ENCODE results near the gene EXOSC7. TPM values are rescaled to one million over a fixed set of nuclear protein-coding genes. Genes with fewer than 3 reads are reported as not detected.
"Not testable (repeated sequence)": the region's sequence is repeated elsewhere in the genome, so short reads cannot be mapped to it uniquely, and the experiment has no call there.

Gene EXOSC7
- total and polyA plus RNA-seq, 2 donors (not counting 1 experiment from before 2014, with no cell fraction given), result 25.5 to 40.0 TPM

DNA sequence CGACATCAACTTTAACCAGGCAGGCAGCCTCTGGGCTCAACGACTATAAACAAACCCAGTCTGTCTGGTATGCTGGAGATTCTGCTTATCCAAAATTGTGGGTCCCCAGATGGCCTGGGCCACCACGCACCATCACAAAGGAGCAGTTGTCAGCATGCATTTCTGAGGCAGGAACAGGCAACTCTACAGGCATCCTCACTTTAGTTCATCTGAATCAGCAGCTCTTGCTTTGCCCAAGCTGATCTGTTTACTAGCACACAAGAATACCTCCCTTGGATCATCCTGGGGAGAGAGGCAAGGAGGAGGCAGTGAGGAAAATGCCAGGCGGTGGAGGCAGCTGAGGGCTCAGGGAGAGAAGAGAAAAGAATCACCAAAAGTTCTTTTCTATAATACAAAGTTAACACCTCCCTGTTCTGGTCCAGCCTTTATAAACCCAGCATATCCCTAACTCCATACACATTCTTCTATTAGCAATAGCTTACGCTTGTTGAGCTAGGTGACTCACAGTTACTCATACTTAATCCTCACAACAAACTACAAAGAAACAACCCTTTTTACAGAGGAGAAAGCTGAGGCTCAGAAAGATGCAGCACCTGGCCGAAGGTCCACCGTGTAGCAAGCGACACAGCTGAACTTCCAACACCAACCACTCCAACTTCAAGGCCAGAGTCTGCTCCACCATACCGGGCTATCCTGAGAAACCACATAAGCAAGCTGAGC, 33.7 kb upstream of the EXOSC7 start:
- no peaks in the 10 kb centered on the region for H3K27me3 Mint-ChIP-seq
- no peaks in the 10 kb centered on the region for H4K20me1 ChIP-seq (ENCODE audit: control insufficient read depth, insufficient read depth, low read length, poor library complexity, severe bottlenecking)
- no peak overlapping the region for H2AFZ ChIP-seq (ENCODE audit: insufficient read depth, low read depth, low read length, poor library complexity, severe bottlenecking)
- no peak overlapping the region for H3K4me2 ChIP-seq (replicated peaks; ENCODE audit: low read depth, low read length, poor library complexity, severe bottlenecking)
- ATAC-seq (ENCODE audit: low read depth), result no peak
- no peaks in the 10 kb centered on the region for H3K4me1 Mint-ChIP-seq
- H3K4me1 ChIP-seq (ENCODE audit: control insufficient read depth in 2 of 2, insufficient read depth in 2 of 2, low read length in 2 of 2), result no peaks in the 10 kb centered on the region
- no peak for DNase-seq
- intact Hi-C loops (cut with micrococcal nuclease), result no loop called here
- peaks cover 19% of the 10 kb centered on the region for H3K79me2 ChIP-seq (ENCODE audit: control insufficient read depth, insufficient read depth, low read length)
- no peak overlapping the region for H3K27ac Mint-ChIP-seq
- CTCF ChIA-PET, result no interaction called here
- H3K27me3 ChIP-seq (replicated peaks in 1 of 4; ENCODE audit: control extremely low read depth in 1 of 4, control insufficient read depth in 3 of 4, insufficient read depth in 4 of 4, low read length in 3 of 4), result no peaks in the 10 kb centered on the region
- peaks cover 15 to 63% of the 10 kb centered on the region in 2 experiments for H3K36me3 ChIP-seq (replicated peaks in 1 of 2; ENCODE audit: control extremely low read depth in 1 of 2, control insufficient read depth in 1 of 2, extremely low read depth in 1 of 2, insufficient read depth in 2 of 2, low read length in 1 of 2)
- no peaks in the 10 kb centered on the region for H3K9me3 ChIP-seq (ENCODE audit: control extremely low read depth in 1 of 3, control insufficient read depth in 2 of 3, insufficient read depth in 1 of 3, low read length in 2 of 3)
- H3K9ac ChIP-seq (ENCODE audit: low read length), result no peak overlapping the region
- 95% methylated on average over 7 of the region's 9 CpGs for WGBS (ENCODE audit: insufficient coverage)
- H3K9me3 Mint-ChIP-seq (ENCODE audit: insufficient read depth), result no peaks in the 10 kb centered on the region
- H3K27ac ChIP-seq (ENCODE audit: low read length in 2 of 2), result no peak overlapping the region
- H3K4me3 Mint-ChIP-seq, result no peak overlapping the region
- TF ChIP-seq, protein P1, sequence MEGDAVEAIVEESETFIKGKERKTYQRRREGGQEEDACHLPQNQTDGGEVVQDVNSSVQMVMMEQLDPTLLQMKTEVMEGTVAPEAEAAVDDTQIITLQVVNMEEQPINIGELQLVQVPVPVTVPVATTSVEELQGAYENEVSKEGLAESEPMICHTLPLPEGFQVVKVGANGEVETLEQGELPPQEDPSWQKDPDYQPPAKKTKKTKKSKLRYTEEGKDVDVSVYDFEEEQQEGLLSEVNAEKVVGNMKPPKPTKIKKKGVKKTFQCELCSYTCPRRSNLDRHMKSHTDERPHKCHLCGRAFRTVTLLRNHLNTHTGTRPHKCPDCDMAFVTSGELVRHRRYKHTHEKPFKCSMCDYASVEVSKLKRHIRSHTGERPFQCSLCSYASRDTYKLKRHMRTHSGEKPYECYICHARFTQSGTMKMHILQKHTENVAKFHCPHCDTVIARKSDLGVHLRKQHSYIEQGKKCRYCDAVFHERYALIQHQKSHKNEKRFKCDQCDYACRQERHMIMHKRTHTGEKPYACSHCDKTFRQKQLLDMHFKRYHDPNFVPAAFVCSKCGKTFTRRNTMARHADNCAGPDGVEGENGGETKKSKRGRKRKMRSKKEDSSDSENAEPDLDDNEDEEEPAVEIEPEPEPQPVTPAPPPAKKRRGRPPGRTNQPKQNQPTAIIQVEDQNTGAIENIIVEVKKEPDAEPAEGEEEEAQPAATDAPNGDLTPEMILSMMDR (IDR thresholded peaks at IDR 0.05), result no peak
- POLR2A ChIA-PET, result interaction anchor here (0.7 kb wide), 1 partner anchor 417 kb away, joined by 5 read pairs; no protein-coding TSS in a partner anchor
- H3K4me3 ChIP-seq (ENCODE audit: control extremely low read depth in 1 of 5, extremely low read depth in 1 of 5, insufficient read depth in 1 of 5, low read depth in 2 of 5, low read length in 4 of 5), result no peak overlapping the region

DNA sequence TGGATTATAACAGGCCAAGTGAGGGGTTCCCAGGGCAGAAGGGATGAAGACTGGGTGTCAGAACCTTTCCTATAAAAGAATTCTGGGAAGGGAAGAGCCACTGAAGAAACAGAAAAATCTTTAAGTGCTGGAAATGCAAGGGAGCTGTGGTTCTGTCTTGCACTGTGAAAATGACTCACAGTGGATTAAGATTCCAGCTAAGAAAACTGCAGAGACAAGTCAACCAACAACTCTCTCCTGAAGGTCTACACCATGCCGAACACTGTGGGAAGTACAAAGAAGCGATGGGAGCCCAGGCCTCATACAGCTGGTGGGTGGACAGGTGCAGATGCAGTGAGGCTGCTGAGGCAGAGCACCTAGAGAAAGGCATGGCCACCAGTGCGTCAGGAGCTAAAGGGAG, 27.8 kb upstream of the EXOSC7 start:
- Histone ChIP-seq H4K20me1 (ENCODE audit: control insufficient read depth, insufficient read depth, low read length, poor library complexity, severe bottlenecking) (peaks cover 7% of the 10 kb centered on the region), H3K9me3 (ENCODE audit: control extremely low read depth in 1 of 3, control insufficient read depth in 2 of 3, insufficient read depth in 1 of 3, low read length in 2 of 3) (no peaks in the 10 kb centered on the region), H3K4me2 (replicated peaks; ENCODE audit: low read depth, low read length, poor library complexity, severe bottlenecking) (no peak overlapping the region), H3K4me1 (ENCODE audit: control insufficient read depth in 2 of 2, insufficient read depth in 2 of 2, low read length in 2 of 2) (peaks cover 0 to 6% of the 10 kb centered on the region in 2 donors), H3K27ac (ENCODE audit: low read length in 2 of 2) (no peak overlapping the region), H3K9ac (ENCODE audit: low read length) (no peak overlapping the region), H3K79me2 (ENCODE audit: control insufficient read depth, insufficient read depth, low read length) (peaks cover 22% of the 10 kb centered on the region), H3K27me3 (replicated peaks in 1 of 4; ENCODE audit: control extremely low read depth in 1 of 4, control insufficient read depth in 3 of 4, insufficient read depth in 4 of 4, low read length in 3 of 4) (no peaks in the 10 kb centered on the region), H3K4me3 (ENCODE audit: control extremely low read depth in 1 of 5, extremely low read depth in 1 of 5, insufficient read depth in 1 of 5, low read depth in 2 of 5, low read length in 4 of 5) (no peak overlapping the region), H2AFZ (ENCODE audit: insufficient read depth, low read depth, low read length, poor library complexity, severe bottlenecking) (no peak overlapping the region), H3K36me3 (replicated peaks in 1 of 2; ENCODE audit: control extremely low read depth in 1 of 2, control insufficient read depth in 1 of 2, extremely low read depth in 1 of 2, insufficient read depth in 2 of 2, low read length in 1 of 2) (peaks cover 0 to 10% of the 10 kb centered on the region in 2 experiments)
- ATAC-seq (ENCODE audit: low read depth) (no peak), DNase-seq (no peak)
- ChIA-PET CTCF (interaction anchor here (1.1 kb wide), 1 partner anchor 90 kb away, joined by 3 read pairs; no protein-coding TSS in a partner anchor), POLR2A (no interaction called here)
- no peaks in the 10 kb centered on the region for H3K9me3 Mint-ChIP-seq (ENCODE audit: insufficient read depth)
- TF ChIP-seq EZH2 (IDR thresholded peaks at IDR 0.05; ENCODE audit: borderline replicate concordance, insufficient read depth, low read depth, low read length, poor library complexity, severe bottlenecking), result no peak
- TF ChIP-seq, protein P1 (IDR thresholded peaks at IDR 0.05), result no peak
- intact Hi-C loops (cut with micrococcal nuclease), result no loop called here
- H3K4me1 Mint-ChIP-seq, result peaks cover 20% of the 10 kb centered on the region
- no peak overlapping the region for H3K4me3 Mint-ChIP-seq
- WGBS (ENCODE audit: insufficient coverage), result 97% methylated on average over 3 of the region's 3 CpGs
- no peaks in the 10 kb centered on the region for H3K27me3 Mint-ChIP-seq
- H3K27ac Mint-ChIP-seq, result no peak overlapping the region

DNA sequence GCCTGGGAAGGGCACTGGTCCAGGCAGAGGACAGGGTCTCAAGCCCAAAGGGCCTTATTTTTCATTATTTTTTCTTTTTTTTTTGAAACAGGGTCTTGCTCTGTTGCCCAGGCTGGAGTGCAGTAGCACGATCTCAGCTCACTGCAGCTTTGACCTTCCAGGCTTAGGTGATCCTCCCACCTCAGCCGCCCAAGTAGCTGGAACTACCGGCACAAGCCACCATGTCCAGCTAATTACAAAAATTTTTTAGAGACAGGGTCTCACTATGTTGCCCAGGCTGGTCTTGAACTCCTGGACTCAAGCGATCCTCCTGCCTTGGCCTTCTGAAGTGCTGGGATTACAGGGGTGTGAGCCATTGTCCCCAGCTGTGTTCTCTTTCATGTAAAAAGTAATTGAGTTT, 26.3 kb upstream of the EXOSC7 start:
- peaks cover 32% of the 10 kb centered on the region for H3K79me2 ChIP-seq (ENCODE audit: control insufficient read depth, insufficient read depth, low read length)
- H3K36me3 ChIP-seq (replicated peaks in 1 of 2; ENCODE audit: control extremely low read depth in 1 of 2, control insufficient read depth in 1 of 2, extremely low read depth in 1 of 2, insufficient read depth in 2 of 2, low read length in 1 of 2); intact Hi-C loops (cut with micrococcal nuclease); H3K9ac ChIP-seq (ENCODE audit: low read length); H3K27me3 Mint-ChIP-seq; ATAC-seq (ENCODE audit: low read depth); H3K27me3 ChIP-seq (replicated peaks in 1 of 4; ENCODE audit: control extremely low read depth in 1 of 4, control insufficient read depth in 3 of 4, insufficient read depth in 4 of 4, low read length in 3 of 4); H3K27ac ChIP-seq (ENCODE audit: low read length in 2 of 2); POLR2A ChIA-PET; H3K9me3 ChIP-seq (ENCODE audit: control extremely low read depth in 1 of 3, control insufficient read depth in 2 of 3, insufficient read depth in 1 of 3, low read length in 2 of 3); H3K27ac Mint-ChIP-seq; H4K20me1 ChIP-seq (ENCODE audit: control insufficient read depth, insufficient read depth, low read length, poor library complexity, severe bottlenecking); H3K4me2 ChIP-seq (replicated peaks; ENCODE audit: low read depth, low read length, poor library complexity, severe bottlenecking); H3K9me3 Mint-ChIP-seq (ENCODE audit: insufficient read depth); H3K4me1 ChIP-seq (ENCODE audit: control insufficient read depth in 2 of 2, insufficient read depth in 2 of 2, low read length in 2 of 2); DNase-seq; CTCF ChIA-PET; H3K4me3 Mint-ChIP-seq; H2AFZ ChIP-seq (ENCODE audit: insufficient read depth, low read depth, low read length, poor library complexity, severe bottlenecking); H3K4me3 ChIP-seq (ENCODE audit: control extremely low read depth in 1 of 5, extremely low read depth in 1 of 5, insufficient read depth in 1 of 5, low read depth in 2 of 5, low read length in 4 of 5): not testable (repeated sequence)
- peaks cover 23% of the 10 kb centered on the region for H3K4me1 Mint-ChIP-seq
- WGBS (ENCODE audit: insufficient coverage), result 93% methylated on average over 2 of the region's 4 CpGs
